H9 (cell line): ENCODE measurements around the gene ECEL1. TPM values are rescaled to one million over a fixed set of nuclear protein-coding genes. Genes with fewer than 3 reads are reported as not detected.

ENCODE experiments used
- DNase-seq: peaks from one replicate; pipeline ENCODE4 v3.0.0-alpha.2; 2017
- H2AFZ ChIP-seq: one replicate; pipeline ENCODE4 v1.6.1; 2013; ENCODE audit warnings: mild to moderate bottlenecking, low read length, control low read depth, moderate library complexity
- H2AK5ac ChIP-seq: 2 replicates; pipeline ENCODE4 v1.6.1; 2013; ENCODE audit warnings: low read length, control low read depth, mixed read lengths; ENCODE audit not compliant: insufficient read length
- H2BK120ac ChIP-seq: one replicate; pipeline ENCODE4 v1.6.1; 2013; ENCODE audit warnings: low read depth, mild to moderate bottlenecking, low read length, control low read depth, inconsistent platforms; ENCODE audit not compliant: poor library complexity, severe bottlenecking
- H2BK12ac ChIP-seq: 2 replicates; pipeline ENCODE4 v1.6.1; 2013; ENCODE audit warnings: low read length, control low read depth, mixed read lengths, low read depth; ENCODE audit not compliant: insufficient read length
- H2BK15ac ChIP-seq: 2 replicates; pipeline ENCODE4 v1.6.1; 2013; ENCODE audit warnings: low read depth, low read length, control low read depth
- H2BK20ac ChIP-seq: one replicate; pipeline ENCODE4 v1.6.1; 2013; ENCODE audit warnings: low read depth, mild to moderate bottlenecking, low read length, control low read depth, inconsistent platforms; ENCODE audit not compliant: poor library complexity, severe bottlenecking
- H2BK5ac ChIP-seq: 2 replicates; pipeline ENCODE4 v1.6.1; 2013; ENCODE audit warnings: low read length, control low read depth, mixed read lengths; ENCODE audit not compliant: insufficient read length
- H3K14ac ChIP-seq: 2 replicates; pipeline ENCODE4 v1.6.1; 2013; ENCODE audit warnings: low read length, control low read depth; ENCODE audit not compliant: insufficient read depth
- H3K18ac ChIP-seq: 2 replicates; pipeline ENCODE4 v1.6.1; 2013; ENCODE audit warnings: low read depth, mild to moderate bottlenecking, mixed read lengths, low read length, control low read depth; ENCODE audit not compliant: insufficient read length
- H3K23ac ChIP-seq: 2 replicates; pipeline ENCODE4 v1.6.1; 2013; ENCODE audit warnings: low read length, control low read depth, mixed read lengths, low read depth; ENCODE audit not compliant: insufficient read length
- H3K23me2 ChIP-seq: 2 replicates; pipeline ENCODE4 v1.6.1; 2013; ENCODE audit warnings: low read depth, mild to moderate bottlenecking, mixed read lengths, low read length, control low read depth; ENCODE audit not compliant: insufficient read length, poor library complexity, severe bottlenecking
- H3K27ac ChIP-seq: 2 replicates; pipeline ENCODE4 v1.5.1; 2013; ENCODE audit warnings: low read length, control low read depth, mixed read lengths, low read depth; ENCODE audit not compliant: insufficient read length
- H3K27me3 ChIP-seq: 2 replicates; pipeline ENCODE4 v1.6.1; 2013; ENCODE audit warnings: low read length, control low read depth, inconsistent platforms; ENCODE audit not compliant: insufficient read depth
- H3K4ac ChIP-seq: 2 replicates; pipeline ENCODE4 v1.6.1; 2013; ENCODE audit warnings: low read depth, mild to moderate bottlenecking, control low read depth, inconsistent platforms, low read length, moderate library complexity
- H3K4me1 ChIP-seq: 2 replicates; pipeline ENCODE4 v1.6.1; 2013; ENCODE audit warnings: low read length, control low read depth, inconsistent platforms; ENCODE audit not compliant: insufficient read depth
- H3K4me2 ChIP-seq: 2 replicates; pipeline ENCODE4 v1.6.1; 2013; ENCODE audit warnings: low read length, control low read depth, mixed read lengths; ENCODE audit not compliant: insufficient read length, insufficient read depth
- H3K56ac ChIP-seq: 2 replicates; pipeline ENCODE4 v1.6.1; 2013; ENCODE audit warnings: low read depth, mild to moderate bottlenecking, mixed read lengths, low read length, control low read depth; ENCODE audit not compliant: insufficient read length
- H3K79me1 ChIP-seq: 2 replicates; pipeline ENCODE4 v1.6.1; 2013; ENCODE audit warnings: low read depth, mild to moderate bottlenecking, moderate library complexity, low read length, control low read depth, inconsistent platforms; ENCODE audit not compliant: insufficient read depth, poor library complexity, severe bottlenecking
- H3K79me2 ChIP-seq: 2 replicates; pipeline ENCODE4 v1.6.1; 2013; ENCODE audit warnings: low read length, control low read depth, inconsistent platforms; ENCODE audit not compliant: insufficient read depth
- H3K9ac ChIP-seq: 2 replicates; pipeline ENCODE4 v1.6.1; 2013; ENCODE audit warnings: low read length, control low read depth, mixed read lengths; ENCODE audit not compliant: insufficient read length; ENCODE audit errors: extremely low read depth
- H3K9me3 ChIP-seq: one replicate; pipeline ENCODE4 v1.6.1; 2013; ENCODE audit warnings: low read depth, low read length, inconsistent platforms; ENCODE audit not compliant: control insufficient read depth
- H3T11ph ChIP-seq: one replicate; pipeline ENCODE4 v1.6.1; 2013; ENCODE audit warnings: mild to moderate bottlenecking, low read length, control low read depth, inconsistent platforms
- H4K20me1 ChIP-seq: one replicate; pipeline ENCODE4 v1.6.1; 2013; ENCODE audit not compliant: control insufficient read depth, insufficient read length, insufficient read depth
- H4K5ac ChIP-seq: 2 replicates; pipeline ENCODE4 v1.6.1; 2013; ENCODE audit warnings: low read depth, mild to moderate bottlenecking, mixed read lengths, low read length, control low read depth; ENCODE audit not compliant: insufficient read length
- H4K8ac ChIP-seq: replicated peaks from 2 replicates; pipeline ENCODE4 v1.6.1; 2013; ENCODE audit warnings: low read length, control low read depth, mixed read lengths, low read depth; ENCODE audit not compliant: insufficient read length
- H4K91ac ChIP-seq: 2 replicates; pipeline ENCODE4 v1.6.1; 2013; ENCODE audit warnings: low read depth, mild to moderate bottlenecking, moderate library complexity, mixed read lengths, low read length, control low read depth; ENCODE audit not compliant: insufficient read length
- H3K27ac Mint-ChIP-seq, 3 experiments: 2 replicates in 2 of 3; 3 replicates in 1 of 3; pipeline ENCODE4 v1.8.0; 2020 to 2021; ENCODE audit warnings: mixed read lengths in 3 of 3, mild to moderate bottlenecking in 1 of 3, moderate library complexity in 1 of 3
- H3K27me3 Mint-ChIP-seq: 2 replicates; pipeline ENCODE4 v1.8.0; 2021; ENCODE audit warnings: low read depth, mild to moderate bottlenecking, moderate library complexity, mixed read lengths
- H3K36me3 Mint-ChIP-seq, 3 experiments: 2 replicates in 2 of 3; 3 replicates in 1 of 3; pipeline ENCODE4 v1.8.0; 2020 to 2021; ENCODE audit warnings: low read depth in 3 of 3, mixed read lengths in 3 of 3; ENCODE audit not compliant: insufficient read depth in 1 of 3
- H3K4me1 Mint-ChIP-seq, 2 experiments: 2 replicates each; pipeline ENCODE4 v1.8.0; 2020; ENCODE audit warnings: mixed read lengths in 2 of 2
- H3K4me3 Mint-ChIP-seq, 2 experiments: 2 replicates in 1 of 2; 3 replicates in 1 of 2; pipeline ENCODE4 v1.8.0; 2020 to 2021; ENCODE audit warnings: mild to moderate bottlenecking in 2 of 2, mixed read lengths in 2 of 2, moderate library complexity in 1 of 2
- H3K9me3 Mint-ChIP-seq, 2 experiments: 2 replicates in 1 of 2; 3 replicates in 1 of 2; pipeline ENCODE4 v1.8.0; 2020; ENCODE audit warnings: mild to moderate bottlenecking in 2 of 2, mixed read lengths in 2 of 2, moderate library complexity in 1 of 2
- CTCF ChIP-seq: fragments of 200-600 bp; sonication (generic); conservative IDR thresholded peaks from 3 replicates; pipeline ENCODE4 v1.8.0; 2021; ENCODE audit warnings: antibody characterized with exemption, mild to moderate bottlenecking
- WGBS: extraction: QIAGEN DNeasy Blood & Tissue Kit; methylation state at CpG from one replicate; pipeline ENCODE4 v1.1.7; 2013; ENCODE audit warnings: missing lambda C conversion rate, low lambda C conversion rate, mixed read lengths; ENCODE audit not compliant: insufficient read length; ENCODE audit errors: extremely low coverage; 5-methylcytosine and 5-hydroxymethylcytosine counted together
- total RNA-seq: library from RNA; stranded (reverse); gene quantifications from 2 replicates; pipeline ENCODE4 v1.2.1, GENCODE V29; 2021

The ECEL1 gene
- total RNA-seq, 1 experiment from 2014 or later, result 8.4 TPM

- H3K14ac ChIP-seq, result no peak overlapping the region
- no peak overlapping the region for H3K4ac ChIP-seq
- no peak for TF ChIP-seq CTCF
- H2BK12ac ChIP-seq, result no peak overlapping the region
- Mint-ChIP-seq H3K27me3 (peaks cover 2% of the 10 kb centered on the region), H3K4me3 (no peak overlapping the region), H3K36me3 (no peaks in the 10 kb centered on the region; a peak in 1 of 7 replicates), H3K4me1 (peaks cover 20 to 32% of the 10 kb centered on the region in 2 experiments), H3K27ac (no peak overlapping the region; a peak in 1 of 7 replicates), H3K9me3 (no peaks in the 10 kb centered on the region; a peak in 1 of 5 replicates)
- WGBS, result no CpG with 5 or more reads among the region's 7 CpGs
- H3T11ph ChIP-seq, result no peak overlapping the region
- no peaks in the 10 kb centered on the region for H3K9me3 ChIP-seq
- no peaks in the 10 kb centered on the region for H3K79me2 ChIP-seq
- H2BK5ac ChIP-seq, result no peak overlapping the region
- no peak overlapping the region for H2AFZ ChIP-seq
- no peaks in the 10 kb centered on the region; the same call in 1 of the 2 replicates for H3K27me3 ChIP-seq
- no peak overlapping the region for H3K18ac ChIP-seq
- H2BK20ac ChIP-seq, result no peak overlapping the region
- H4K5ac ChIP-seq, result no peak overlapping the region
- no peaks in the 10 kb centered on the region for H3K23me2 ChIP-seq
- no peak overlapping the region for H2BK15ac ChIP-seq
- no peaks in the 10 kb centered on the region for H3K79me1 ChIP-seq
- no peak overlapping the region for H3K56ac ChIP-seq
- no peak overlapping the region for H3K4me2 ChIP-seq
- no peaks in the 10 kb centered on the region for H3K4me1 ChIP-seq
- H3K9ac ChIP-seq, result no peak overlapping the region
- no peak overlapping the region for H4K8ac ChIP-seq
- H2AK5ac ChIP-seq, result no peak overlapping the region
- H2BK120ac ChIP-seq, result no peak overlapping the region
- H3K27ac ChIP-seq, result no peak overlapping the region
- no peak overlapping the region for H4K91ac ChIP-seq
- no peak for DNase-seq
- H4K20me1 ChIP-seq, result no peaks in the 10 kb centered on the region
- H3K23ac ChIP-seq, result no peak overlapping the region
These were observed 51.8 kb downstream of the ECEL1 start for GRCh38 chr2:232435805-232436204.
